GM18870 (cell line): ENCODE results near the gene S100A10.
A peak's percentile ranks its signal among the peaks of the same experiment; 100 is the strongest.

ENCODE experiments used
- ATAC-seq: cut with Tn5 transposase; IDR thresholded peaks from one replicate; pipeline ENCODE4 v1.9.1; 2021; ENCODE audit warnings: moderate library complexity; ENCODE audit not compliant: unreplicated experiment

Gene S100A10

GRCh38 chr1:151993734-151994496 lies at the start of gene S100A10:
TSS of gene S100A10 (minus strand) at chr1:151993859. CDS start at chr1:151986230, 7,629 bp downstream.
- no peak for ATAC-seq

- no peak for ATAC-seq
These were observed 48.4 kb upstream of the S100A10 start for GRCh38 chr1:152042030-152042429.

- ATAC-seq: no peak
These were observed 46.2 kb upstream of the S100A10 start for GRCh38 chr1:152039886-152040285.

- no peak for ATAC-seq
These were observed 45.8 kb upstream of the S100A10 start for GRCh38 chr1:152039461-152039860.

- no peak for ATAC-seq
These were observed 45.2 kb upstream of the S100A10 start for GRCh38 chr1:152038871-152039270.

GRCh38 chr1:152036267-152037216 lies 42.9 kb upstream of the S100A10 start, which contains the start of gene S100A11:
TSS of gene S100A11 (minus strand) at chr1:152037004. CDS start at chr1:152036915, 89 bp downstream.
- ATAC-seq: no peak

- ATAC-seq: no peak
These were observed 42.0 kb upstream of the S100A10 start for GRCh38 chr1:152035539-152036266.

GRCh38 chr1:152034654-152035538 lies 41.2 kb upstream of the S100A10 start:
- ATAC-seq: peak; percentile 49

GRCh38 chr1:152034324-152034653 lies 40.6 kb upstream of the S100A10 start:
- peak; percentile 16 for ATAC-seq

- ATAC-seq: no peak
These were observed 36.2 kb upstream of the S100A10 start for GRCh38 chr1:152029929-152030211.

GRCh38 chr1:152029144-152029928 lies 35.7 kb upstream of the S100A10 start:
- no peak for ATAC-seq

- no peak for ATAC-seq
These were observed 33.2 kb upstream of the S100A10 start for GRCh38 chr1:152026895-152027294.

GRCh38 chr1:152024223-152024622 lies 30.6 kb upstream of the S100A10 start:
- ATAC-seq: no peak

- ATAC-seq: no peak
These were observed 29.6 kb upstream of the S100A10 start for GRCh38 chr1:152023221-152023620.

GRCh38 chr1:152022474-152022873 lies 28.8 kb upstream of the S100A10 start:
- no peak for ATAC-seq

- no peak for ATAC-seq
These were observed 27.9 kb upstream of the S100A10 start for GRCh38 chr1:152021569-152021968.

GRCh38 chr1:152020849-152021248 lies 27.2 kb upstream of the S100A10 start:
- no peak for ATAC-seq

- ATAC-seq: no peak
These were observed 24.9 kb upstream of the S100A10 start for GRCh38 chr1:152018537-152018936.

GRCh38 chr1:152015766-152016165 lies 22.1 kb upstream of the S100A10 start:
- no peak for ATAC-seq

- no peak for ATAC-seq
These were observed 21.3 kb upstream of the S100A10 start for GRCh38 chr1:152014943-152015342.
